Amniotic stem cell (primary cell): Measurements from ENCODE around the gene PIGC.
"Not testable (repeated sequence)": the region's sequence is repeated elsewhere in the genome, so short reads cannot be mapped to it uniquely, and the experiment has no call there.

Experiments used
- DNase-seq: peaks from one replicate; lab custom pipeline; 2025; lab: John Stamatoyannopoulos, UW

PIGC gene

GRCh38 chr1:172466795-172467407 lies 23.0 kb upstream of the PIGC start:
- no peak for DNase-seq

GRCh38 chr1:172465617-172466016 lies 21.7 kb upstream of the PIGC start:
- no peak for DNase-seq

- DNase-seq: no peak
These were observed 17.0 kb upstream of the PIGC start for GRCh38 chr1:172460887-172461315.

- no peak for DNase-seq
These were observed 16.3 kb upstream of the PIGC start for GRCh38 chr1:172460177-172460576.

- no peak for DNase-seq
These were observed 13.7 kb upstream of the PIGC start for GRCh38 chr1:172457479-172458130.

GRCh38 chr1:172456344-172456769 lies 12.5 kb upstream of the PIGC start:
- no peak for DNase-seq

GRCh38 chr1:172455451-172455850 lies 11.6 kb upstream of the PIGC start:
- no peak for DNase-seq

- no peak for DNase-seq
These were observed 9.7 kb upstream of the PIGC start for GRCh38 chr1:172453607-172454006.

- no peak for DNase-seq
These were observed 9.3 kb upstream of the PIGC start for GRCh38 chr1:172453153-172453545.

- DNase-seq: no peak
These were observed 8.8 kb upstream of the PIGC start for GRCh38 chr1:172452536-172453152.

GRCh38 chr1:172451002-172451443 lies 7.2 kb upstream of the PIGC start:
- no peak for DNase-seq

GRCh38 chr1:172450524-172450885 lies 6.6 kb upstream of the PIGC start:
- no peak for DNase-seq

- peak; percentile 15 for DNase-seq
These were observed 6.0 kb upstream of the PIGC start for GRCh38 chr1:172449585-172450523.

GRCh38 chr1:172448995-172449584 lies 5.2 kb upstream of the PIGC start:
- no peak for DNase-seq

GRCh38 chr1:172447641-172448040 lies 3.8 kb upstream of the PIGC start:
- DNase-seq: no peak

GRCh38 chr1:172446547-172446946 lies 2.7 kb upstream of the PIGC start:
- no peak for DNase-seq

GRCh38 chr1:172442843-172443565 lies 865 bp downstream of the PIGC start:
- DNase-seq: no peak

- no peak for DNase-seq
These were observed 1.5 kb downstream of the PIGC start for GRCh38 chr1:172442404-172442803.

GRCh38 chr1:172437183-172437582 lies 6.7 kb downstream of the PIGC start:
- not testable (repeated sequence) for DNase-seq

GRCh38 chr1:172431721-172432192 lies 12.1 kb downstream of the PIGC start:
- no peak for DNase-seq

- DNase-seq: no peak
These were observed 12.7 kb downstream of the PIGC start for GRCh38 chr1:172431204-172431603.
